ENCODE results near the gene EFS. TPM values are rescaled to one million over a fixed set of nuclear protein-coding genes. Genes with fewer than 3 reads are reported as not detected.
A peak's percentile ranks its signal among the peaks of the same experiment; 100 is the strongest.

The EFS gene
- total RNA-seq, 1 experiment from 2014 or later, result not detected

DNA sequence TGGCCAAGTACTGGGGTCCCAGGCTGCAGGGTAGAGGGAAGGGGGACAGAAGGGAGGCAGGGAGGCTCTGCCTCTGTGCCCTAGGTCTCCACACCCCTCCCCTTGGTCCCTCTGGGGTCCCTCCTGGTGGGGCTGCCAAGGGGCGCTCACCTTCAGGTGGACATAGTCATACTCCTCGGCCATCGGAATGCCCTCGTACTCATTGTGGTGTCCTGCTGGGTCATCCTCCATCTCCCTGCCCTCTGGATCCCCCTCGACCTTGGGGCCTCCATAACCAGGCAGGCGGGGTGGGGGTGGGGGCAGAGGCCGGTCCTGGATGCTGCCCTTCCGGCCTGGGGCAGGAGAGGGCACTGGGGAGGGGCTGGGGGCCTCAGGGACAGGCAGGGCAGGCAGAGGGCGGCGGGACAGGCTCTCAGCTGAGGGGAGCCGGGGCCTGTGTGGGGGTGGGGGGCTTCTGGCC is 5.8 kb downstream of the EFS start:
- DNase-seq (ENCODE audit: low spot score), result no peak

DNA sequence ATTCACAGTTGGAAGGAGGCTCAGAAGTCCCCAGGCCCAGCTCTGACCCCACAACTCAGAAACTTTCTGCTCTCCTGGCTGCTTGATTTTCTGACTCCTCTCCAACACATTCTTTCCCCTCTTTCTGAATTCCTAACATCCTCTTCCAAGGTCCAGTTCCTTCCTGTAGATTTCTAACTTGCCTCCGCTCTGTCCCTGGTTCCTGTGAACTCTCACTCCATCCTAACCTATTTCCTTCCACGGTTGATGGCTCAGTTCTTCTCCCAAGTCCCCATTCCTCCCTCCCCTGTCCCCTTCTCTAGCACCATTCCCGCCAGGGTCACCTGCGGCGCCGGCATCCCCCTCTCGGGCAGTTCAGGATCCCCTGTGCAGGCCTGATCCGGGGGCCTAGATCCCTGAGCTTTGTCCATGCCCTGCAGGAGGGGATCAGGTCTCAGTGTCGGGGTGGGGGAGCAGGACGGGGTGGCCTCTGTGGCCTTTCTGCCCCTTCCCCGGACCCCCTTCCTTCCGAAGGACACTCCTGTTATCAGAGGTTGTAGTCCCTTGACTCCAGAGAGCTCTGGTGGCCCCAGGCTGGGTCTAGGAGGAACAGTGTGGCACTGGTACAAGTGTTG is 6.3 kb downstream of the EFS start:
- no peak for DNase-seq (ENCODE audit: low spot score)

DNA sequence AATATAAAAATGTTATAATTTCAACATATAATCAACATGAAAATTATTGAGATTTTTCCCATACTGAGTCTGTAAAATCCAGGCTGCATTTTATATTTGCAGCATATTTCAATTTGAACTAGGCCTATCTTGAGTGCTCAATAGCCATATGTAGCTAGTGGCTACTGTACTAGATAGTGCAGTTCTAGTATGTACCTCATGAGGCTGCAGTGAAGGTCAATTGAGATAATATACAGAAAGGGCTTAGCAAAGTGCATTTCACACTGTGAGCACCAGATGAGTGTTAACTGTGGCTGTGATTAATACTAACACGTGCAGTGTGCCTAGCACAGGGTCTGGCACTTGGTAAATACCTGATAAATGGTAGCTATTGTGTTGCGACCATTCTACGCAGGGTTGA is 6.9 kb downstream of the EFS start:
- no peak for DNase-seq (ENCODE audit: low spot score)

DNA sequence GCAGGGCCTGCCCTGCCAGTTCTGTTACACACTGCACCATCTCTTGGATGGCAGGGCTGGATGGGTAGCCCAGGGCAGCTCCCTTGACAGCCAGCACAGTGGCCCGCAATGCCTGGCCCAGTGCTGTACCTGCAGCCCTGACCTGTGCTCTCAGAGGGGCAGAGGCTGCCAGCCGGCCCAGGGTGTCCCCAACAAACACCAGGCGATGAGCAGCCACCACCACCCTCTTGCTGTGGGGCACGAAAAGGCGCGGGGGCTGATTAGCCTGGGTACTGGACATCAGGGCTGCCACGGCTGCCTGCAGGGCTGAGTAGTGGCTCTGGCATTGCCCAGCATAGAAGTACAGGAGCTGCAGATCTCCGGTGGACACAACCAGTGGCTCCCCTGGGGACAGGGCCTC is 7.7 kb downstream of the EFS start:
- DNase-seq (ENCODE audit: low spot score), result no peak

DNA sequence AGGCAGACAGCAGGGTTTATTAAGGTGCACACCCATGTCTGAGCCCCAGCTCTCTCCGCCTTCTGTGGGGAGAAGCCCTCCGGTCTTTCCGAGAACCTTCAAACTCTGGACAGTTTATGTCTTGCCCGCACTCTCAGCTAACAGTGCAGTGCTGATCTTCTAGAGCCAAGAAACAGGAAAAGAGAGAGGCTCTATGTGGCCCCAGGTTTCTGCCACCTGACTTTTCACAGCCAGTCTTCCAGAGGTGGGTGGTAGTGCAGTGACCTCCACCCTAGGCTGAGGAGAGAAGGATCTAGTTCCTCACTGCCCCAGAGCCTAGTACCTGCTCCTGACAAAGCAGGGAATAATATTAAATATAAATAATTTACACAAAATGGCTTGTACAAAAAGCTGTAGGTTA is 8.3 kb downstream of the EFS start:
- DNase-seq (ENCODE audit: low spot score), result no peak

DNA sequence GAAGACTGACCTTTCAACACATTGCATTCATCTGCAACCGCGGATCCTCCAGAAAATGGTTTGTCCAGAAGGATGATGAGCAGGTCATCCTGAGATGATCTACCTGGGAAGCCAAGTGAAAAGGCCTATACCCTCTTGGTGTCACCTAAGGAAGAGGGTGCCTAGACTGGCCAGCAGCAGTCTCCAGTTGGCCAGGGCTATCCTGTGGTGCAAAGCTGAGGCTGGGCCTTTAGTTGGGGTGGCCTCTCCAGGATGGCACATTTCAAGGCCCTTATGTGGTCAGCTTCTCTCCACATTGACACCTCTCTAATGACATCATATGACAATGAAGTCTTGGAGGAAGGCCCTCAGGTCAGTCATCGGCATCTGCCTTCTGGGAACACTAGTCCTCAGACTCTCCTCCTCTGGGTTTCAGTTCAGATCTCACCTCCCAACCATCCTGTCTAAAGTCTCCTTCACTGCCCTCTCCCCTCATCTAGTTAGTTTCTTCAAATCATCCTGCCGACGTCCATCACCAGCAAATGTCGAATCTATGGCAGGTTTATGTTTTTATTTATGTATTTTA is 9.0 kb downstream of the EFS start:
- no peak for DNase-seq (ENCODE audit: low spot score)

DNA sequence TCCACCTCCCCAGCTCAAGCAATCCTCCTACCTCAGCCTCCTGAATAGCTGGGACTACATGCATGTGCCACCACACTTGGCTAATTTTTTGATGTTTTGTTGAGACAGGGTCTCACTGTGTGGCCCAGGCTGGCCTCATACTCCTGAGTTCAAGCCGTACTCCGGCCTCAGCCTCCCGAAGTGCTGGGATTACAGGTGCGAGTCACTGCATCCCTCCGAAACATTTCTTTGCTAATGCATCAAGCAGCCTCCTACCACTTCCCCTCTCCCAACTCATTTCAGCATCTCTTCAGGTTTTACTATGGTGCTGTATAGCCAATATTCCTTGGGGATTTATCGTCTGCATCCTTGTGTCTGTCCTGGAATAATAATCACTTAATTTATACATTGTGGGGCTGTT is 10.0 kb downstream of the EFS start:
- DNase-seq (ENCODE audit: low spot score), result no peak

DNA sequence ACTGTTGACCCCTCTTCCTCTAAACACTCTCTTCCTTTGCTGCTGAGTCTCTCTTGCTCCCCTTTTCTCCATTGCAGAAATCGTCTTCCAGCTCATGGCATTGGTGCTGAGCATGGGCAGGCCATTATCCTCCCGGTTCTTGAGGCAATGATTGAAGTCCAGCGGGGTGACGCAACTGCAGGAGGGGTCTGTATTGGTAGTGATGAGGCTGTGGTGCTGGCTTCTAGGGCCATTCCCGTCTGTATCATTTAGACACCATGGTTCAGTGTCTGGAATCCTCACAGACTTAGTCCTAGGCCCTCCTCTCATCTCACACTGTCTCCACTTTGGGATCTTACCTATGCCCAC is 11.6 kb downstream of the EFS start:
- no peak for DNase-seq (ENCODE audit: low spot score)

DNA sequence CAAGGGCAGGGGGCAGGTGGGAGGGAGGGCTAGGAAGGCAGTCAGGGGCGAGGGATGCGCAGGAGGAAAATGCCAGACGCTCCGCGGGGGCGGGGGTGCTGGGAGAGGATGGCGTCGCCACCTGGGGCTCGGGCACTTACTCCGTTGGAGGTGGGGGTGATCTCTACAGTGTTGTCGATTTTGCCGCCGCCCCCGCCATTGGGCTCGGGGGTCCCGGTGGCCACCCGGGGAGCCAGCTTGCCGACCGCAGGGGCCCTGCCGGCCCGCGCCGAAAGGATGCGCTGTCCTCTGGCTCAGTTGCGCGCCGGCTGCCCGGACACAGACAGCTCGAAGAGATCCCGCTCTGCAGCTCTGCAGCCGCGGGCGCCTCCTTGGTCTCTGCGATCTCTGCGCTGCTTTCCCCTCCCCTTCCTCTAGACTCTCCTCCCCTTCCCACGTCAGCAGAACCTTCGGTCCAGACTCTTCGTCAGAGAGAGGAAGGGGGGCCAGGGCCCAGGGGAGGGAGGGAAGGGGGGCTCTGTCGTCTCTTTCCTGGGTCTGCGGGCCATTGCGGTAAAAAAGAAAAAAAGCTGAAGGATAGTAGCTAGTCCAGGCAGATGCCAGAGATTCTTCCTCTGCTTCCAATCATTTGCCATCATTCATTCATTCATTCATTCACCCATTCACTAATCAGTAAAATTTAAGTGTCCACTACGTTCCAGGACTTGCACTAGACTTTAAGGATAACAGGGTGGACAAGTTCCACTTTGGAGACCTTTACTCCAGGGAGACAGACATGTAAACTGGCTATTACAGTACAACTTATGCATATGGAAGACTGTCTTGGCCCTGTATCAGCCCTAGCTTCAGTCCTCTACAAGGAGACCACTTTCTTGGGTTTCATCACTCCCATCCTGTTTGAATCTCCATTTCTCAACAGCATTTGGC is 12.2 kb downstream of the EFS start, which contains the start of gene SLC22A17:
TSS of gene SLC22A17 (minus strand) at position 382 of the 927 bp plus-strand sequence.
- DNase-seq (ENCODE audit: low spot score), result peak; percentile 71

DNA sequence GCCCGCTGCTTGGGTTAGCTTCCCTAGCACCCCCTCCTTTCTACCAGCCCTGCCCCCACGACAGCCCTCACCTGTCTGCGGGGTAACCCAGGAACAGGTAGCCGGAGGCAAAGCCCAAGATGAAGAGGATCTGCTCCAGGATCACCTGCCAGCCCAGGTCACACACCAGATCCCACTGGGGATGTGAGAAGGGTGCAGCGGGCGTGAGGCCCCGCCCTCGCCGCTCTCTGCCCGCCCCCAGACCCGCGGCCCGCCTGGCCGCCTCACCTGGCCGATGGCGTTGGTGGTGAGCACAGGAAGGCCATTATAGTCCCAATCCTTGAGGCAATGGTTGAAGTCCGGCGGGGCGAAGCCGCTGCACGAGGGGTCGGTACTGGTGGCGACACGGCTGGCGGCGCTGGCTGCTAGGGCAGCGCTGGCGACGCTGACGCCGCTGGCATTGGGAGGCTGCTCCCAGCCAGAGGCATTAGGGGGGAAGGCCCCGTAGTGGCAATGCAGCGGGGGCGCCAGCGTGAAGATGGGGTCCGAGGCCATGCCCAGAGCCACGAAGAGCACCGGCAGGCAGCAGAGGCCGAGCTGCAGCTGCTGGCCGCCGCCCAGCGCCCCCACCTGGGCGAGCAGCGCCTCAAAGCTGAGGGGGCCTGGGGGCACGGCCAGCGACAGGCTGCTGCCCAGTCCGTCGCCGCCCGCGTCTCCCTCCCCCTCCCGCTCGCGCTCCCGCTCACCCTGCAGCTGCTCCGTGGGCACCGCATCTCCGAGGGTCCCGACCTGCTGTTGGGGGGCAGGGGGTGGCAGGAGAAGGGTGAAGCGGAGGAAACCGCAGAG is 13.1 kb downstream of the EFS start:
- no peak for DNase-seq (ENCODE audit: low spot score)

DNA sequence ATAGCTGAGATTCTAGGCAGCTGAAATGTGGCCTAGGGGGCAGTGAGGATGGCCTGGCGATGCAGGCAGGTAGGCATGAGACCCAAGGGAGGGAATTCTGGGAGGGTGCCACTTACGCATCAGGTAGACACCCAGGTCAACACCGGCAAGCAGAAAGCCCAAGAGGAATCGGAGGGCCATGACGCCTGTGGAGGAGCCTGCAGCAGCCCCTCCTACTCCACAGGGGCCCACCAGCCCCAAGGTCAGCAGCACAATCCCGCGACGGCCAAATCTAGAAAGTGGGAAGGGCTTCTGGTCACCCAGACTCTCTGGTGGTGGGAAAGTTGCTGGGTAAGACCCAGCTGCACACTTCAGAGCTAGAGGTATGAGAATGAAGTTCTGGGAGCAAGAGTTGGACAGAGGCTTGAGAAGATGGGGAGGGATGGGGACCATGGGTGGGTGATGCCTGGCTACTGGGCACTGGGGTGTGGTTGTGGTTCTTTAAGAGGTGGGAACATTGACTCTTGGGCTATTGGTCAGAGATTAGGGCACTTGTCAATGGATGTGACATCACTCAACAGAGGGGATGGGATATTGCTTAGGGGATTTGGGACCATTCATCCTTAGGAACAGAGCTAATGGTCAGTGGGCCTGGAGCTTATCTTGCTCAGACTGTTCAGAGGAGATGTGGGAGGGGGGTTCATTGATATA is 15.7 kb downstream of the EFS start:
- no peak for DNase-seq (ENCODE audit: low spot score)

DNA sequence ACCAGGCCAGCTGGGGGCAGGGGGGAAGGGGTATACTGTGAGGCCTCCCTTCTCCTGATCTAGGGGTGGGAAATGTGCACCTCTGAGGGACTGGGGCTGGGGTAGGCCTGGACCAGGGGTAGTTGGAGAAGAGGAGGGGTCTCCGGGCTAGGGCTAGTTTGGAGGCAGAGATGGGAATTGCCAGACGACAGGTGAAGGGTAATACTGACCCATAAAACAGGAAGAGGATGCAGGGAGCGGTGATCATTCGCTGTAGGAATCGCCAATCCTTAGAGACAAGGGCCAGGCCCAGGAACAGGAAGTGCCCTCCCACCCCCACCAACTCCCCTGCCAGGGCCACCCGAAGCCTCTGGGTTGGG is 16.7 kb downstream of the EFS start:
- no peak for DNase-seq (ENCODE audit: low spot score)

DNA sequence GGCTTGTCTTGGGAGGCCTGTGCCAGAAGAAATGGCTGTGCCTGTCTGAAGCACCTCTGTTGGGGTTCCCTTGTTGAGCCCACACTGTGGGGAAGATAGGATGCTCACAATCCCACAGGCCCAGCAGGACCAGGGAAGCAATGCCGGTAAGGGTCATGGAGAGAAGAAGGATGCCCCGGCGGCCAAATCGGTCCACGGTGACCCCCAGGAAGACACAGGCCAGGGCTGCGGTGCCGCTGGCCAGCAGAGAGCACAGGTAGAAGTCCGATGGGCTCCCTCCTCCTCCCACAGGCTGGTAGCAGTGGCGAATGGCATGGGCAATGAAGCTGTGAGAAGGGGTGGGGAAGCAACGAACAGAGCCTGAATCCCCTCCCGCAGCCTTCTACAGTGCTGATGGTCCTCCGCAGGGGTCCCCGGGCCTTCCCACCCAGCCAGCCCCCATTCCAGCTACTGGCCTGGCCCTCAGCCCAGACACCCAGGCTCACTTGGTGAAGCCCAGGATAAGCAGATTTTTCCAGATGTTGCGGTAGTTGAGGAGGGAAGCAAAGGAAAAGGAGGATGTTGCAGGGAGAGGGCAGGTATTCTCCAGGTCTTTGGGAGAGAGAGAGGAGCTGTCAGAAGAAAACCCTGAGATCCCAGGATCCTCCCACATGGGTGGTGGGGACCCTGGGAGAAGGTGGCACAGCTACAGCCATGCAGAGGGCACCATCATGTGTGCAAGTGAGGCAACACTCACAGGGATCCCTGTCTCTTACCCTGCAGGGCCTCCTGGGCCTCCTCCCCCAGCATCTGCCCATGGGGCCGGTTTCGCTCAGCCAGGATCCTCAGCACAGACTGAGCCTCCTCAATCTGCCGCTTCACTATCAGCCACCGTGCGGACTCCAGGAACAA is 17.3 kb downstream of the EFS start:
- DNase-seq (ENCODE audit: low spot score), result no peak

DNA sequence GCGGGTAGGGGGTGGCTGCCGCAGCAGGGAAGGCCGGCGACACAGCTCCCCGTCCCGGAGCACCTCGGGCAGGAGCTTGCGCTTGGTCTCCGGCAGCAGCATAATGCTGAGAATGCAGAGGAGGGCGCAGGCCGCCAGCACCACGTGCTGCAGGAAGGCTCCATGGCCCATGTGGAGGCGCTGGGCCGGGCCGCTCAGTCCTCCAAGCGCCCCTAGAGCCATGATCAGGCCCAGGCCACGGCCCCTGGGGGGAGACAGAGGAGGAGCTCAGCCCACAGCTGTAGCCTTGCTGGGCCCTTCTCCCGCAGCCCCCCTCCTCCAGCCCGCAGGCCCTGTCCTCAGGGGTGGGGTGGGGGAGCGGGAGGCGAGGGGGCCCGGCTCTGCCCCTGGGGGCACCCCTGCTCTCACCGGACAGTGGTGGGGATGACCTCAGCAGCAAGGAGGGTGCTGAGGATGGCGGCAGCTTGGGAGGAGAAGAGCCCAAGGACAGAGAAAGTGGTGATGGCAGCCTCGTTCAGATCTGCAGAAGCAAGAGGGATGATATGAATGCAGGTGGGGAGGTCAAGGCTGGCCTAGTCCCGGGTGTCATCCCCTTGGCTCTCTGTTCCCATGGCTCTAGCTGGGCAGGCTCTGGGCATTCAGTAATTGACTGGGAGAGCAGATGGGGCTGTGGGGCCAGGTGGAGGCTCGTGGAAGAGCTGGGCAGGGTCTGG is 18.1 kb downstream of the EFS start:
- no peak for DNase-seq (ENCODE audit: low spot score)

DNA sequence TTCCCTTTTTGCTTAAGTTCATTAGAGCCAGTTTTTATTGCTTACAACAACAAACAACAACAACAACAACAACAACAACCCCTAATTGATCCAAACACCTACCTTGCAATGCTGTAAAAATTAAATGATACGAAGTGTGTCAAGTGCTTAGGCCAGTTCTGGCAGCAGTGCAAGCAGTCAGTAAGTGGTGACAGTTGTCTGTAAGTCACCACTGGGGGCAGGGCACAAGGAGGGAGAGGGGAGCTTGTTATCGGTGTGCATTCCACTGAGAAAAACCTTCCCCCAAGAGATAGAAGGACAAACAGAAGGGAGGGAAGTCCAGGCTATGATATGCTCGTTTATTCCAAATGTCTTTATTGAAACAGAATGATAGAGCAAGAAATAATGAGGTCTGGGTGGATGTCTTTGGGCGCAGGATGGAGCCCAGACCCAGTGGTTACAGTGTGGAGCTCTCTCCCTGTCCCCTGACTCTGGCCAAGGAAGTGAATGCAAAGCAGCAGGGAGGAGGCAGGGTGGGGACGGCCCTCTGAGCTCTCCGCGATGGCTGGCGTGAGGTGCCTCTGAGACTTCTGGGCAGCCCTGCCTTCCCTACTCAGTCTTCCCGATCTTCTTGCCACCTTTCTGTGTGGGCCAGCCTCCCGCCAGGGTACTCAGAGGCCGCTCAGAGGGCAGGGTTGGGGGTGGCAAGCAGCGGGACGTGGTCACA is 18.8 kb downstream of the EFS start:
- no peak for DNase-seq (ENCODE audit: low spot score)

DNA sequence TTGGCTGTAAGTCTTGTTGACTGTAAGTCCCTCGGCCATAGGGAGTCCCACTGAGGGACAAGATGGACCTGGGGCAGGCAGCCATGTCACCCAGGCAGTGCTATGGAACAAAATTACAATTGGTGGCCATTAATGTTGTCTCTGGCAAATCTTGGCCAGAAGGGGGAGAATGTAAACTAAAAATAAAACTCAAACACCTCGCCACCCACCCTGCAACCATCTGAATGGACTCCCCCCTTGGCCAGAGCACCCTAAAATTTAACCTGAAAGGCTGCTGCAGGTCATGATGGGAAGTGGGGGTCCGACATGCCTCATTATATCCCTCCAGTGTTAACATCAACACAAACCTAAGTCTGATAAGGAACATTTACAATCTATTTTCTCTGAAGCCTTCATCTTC is 20.5 kb downstream of the EFS start:
- no peak for DNase-seq (ENCODE audit: low spot score)

DNA sequence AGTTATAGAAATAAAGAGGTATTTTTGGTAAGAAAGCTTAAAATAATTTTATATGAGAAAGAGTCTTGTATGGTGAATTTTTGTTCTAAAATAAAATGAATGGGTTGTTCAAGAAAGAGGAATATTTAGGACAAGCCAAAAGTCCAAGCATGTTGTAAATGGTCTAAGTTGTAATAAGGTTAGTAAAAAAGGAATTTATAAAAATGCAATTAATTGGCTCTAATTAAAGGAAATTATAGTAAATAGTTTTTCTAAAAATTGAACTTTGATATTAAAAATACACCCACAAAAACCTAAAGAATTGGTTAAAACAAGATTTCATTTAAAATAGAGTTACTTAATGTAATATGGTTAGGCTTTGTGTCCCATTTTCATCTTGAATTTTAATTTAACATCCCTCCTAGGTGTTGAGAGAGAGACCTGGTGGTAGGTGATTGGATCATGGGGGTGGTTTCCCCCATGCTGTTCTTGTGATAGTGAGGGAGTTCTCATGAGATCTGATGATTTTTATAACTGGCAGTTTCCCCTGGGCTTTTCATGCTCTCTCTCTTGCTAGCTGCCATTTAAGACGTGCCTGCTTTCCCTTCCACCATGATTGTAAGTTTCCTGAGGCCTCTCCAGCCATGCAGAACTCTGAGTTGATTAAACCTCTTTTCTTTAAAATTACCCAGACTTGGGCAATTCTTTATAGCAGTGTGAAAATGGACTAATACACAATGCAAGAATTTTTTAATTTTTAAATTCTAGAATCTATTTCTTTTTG is 25.3 kb downstream of the EFS start:
- DNase-seq (ENCODE audit: low spot score), result no peak

DNA sequence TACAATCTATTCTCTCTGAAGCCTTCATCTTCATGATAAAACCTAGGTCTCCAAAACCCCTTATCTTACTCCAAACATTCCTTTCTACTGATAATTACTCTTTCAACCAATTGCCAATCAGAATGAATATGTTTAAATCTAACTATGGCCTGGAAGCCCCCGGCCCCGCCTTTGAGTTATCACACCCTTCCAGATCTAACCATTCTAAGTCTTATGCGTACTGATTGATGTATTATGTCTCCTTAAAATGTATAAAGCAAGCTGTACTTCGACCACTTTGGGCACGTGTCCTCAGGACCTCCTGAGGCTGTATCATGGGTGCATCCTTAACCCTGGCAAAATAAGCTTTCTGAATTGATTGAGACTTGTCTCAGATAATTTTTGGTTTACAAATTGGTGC is 29.3 kb downstream of the EFS start:
- no peak for DNase-seq (ENCODE audit: low spot score)
